ENCODE data around the gene EIF4B.
A peak's percentile ranks its signal among the peaks of the same experiment; 100 is the strongest.
"Not testable (repeated sequence)": the region's sequence is repeated elsewhere in the genome, so short reads cannot be mapped to it uniquely, and the experiment has no call there.

EIF4B gene

GRCh38 chr12:52993558-52993869, 12.7 kb upstream of the EIF4B start:
- DNase-seq = no peak

- no peak for DNase-seq
Observed at GRCh38 chr12:53004178-53004577, 2.1 kb upstream of the EIF4B start.

DNA sequence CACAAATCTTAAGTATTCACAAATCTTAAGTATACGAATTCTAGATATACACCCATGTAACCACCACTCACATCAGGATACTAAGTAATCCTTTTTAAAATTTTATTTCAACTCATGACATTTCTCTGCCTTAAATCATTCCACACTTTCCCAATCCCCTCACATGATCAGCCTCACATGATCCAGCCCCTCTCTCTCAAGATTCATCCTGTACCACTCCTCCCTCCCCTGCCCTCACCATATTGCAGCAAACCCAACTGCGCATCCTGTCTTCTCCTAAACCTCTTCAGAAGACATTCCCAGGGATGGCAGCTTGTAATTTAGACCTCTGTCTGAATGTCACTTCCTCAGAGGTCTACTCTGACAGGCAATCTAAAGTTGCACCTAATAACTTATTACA, 1.7 kb upstream of the EIF4B start:
- no peak for DNase-seq

GRCh38 chr12:53005215-53005985, 856 bp upstream of the EIF4B start:
- peak; percentile 17 for DNase-seq

- peak; percentile 95 for DNase-seq
Observed at GRCh38 chr12:53006810-53007309, 604 bp downstream of the EIF4B start.

DNA sequence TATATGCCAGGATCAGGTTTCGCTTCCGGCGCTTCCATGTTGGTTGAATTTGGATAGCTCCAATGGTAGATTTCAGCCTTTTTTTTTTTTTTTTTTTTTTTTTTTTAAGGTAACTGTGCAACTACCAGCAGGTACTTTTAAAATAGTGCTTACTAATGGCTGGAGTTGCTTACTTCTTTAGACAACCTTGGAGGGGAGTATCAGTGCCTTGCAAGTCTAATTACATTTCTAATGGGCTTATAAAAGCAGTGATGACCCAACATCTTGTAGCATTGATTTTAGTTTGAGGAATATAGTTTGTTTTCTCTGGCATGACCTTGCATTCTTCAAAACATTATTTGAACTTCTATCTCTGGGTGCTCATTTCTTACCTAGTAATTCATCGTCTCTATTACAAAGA, 1.1 kb downstream of the EIF4B start:
- no peak for DNase-seq

DNA sequence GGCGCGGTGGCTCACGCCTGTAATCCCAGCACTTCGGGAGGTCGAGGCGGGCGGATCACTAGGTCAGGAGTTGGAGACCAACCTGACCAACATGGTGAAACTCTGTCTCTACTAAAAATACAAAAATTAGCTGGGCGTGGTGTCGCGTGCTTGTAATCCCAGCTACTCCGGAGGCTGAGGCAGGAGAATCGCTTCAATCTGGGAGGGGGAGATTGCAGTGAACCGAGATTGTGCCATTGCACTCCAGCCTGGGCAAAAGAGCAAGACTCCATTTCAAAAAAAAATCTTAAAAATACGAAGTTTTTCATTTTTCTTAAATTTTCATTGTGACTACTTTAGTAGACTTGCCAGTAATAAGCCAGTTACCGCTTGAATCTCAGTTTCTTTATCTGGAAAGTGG, 2.5 kb downstream of the EIF4B start:
- not testable (repeated sequence) for DNase-seq

DNA sequence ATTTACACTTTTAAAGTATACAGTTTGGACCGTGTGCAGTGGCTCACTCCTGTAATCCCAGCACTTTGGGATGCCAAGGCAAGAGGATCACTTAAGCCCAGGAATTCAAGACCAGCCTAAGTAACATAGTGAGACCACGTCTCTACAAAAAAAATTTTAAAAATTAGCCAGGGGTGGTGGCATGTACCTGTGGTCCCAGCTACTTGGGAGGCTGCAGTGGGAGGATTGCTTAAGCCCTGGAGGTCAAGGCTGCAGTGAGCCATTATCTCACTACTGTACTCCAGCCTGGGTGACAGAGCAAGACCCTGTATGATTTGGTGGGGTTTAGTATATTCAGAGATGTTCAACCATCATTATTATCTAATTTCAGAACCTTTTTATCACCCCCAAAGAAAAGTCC, 4.7 kb downstream of the EIF4B start:
- DNase-seq = no peak

- DNase-seq = no peak
Observed at GRCh38 chr12:53011889-53012288, 5.6 kb downstream of the EIF4B start.

DNA sequence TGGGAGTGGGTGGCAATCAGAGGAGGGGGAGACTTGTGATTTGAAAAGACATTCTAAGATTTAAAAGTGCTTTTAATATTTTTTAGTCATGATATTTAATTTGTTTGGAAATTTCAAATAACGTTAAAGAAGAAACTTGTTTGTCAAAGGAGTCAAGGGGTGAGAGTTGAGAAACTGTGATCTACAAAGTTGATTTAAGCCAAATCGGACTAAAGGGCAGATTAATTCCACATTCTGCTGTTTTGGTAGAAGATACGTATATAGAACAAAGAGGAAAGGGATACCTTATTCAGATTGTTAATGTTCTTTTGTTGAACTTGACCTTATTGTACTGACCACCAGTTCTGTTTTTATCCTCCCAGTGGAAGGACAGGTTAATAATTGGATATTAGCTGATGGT, 6.7 kb downstream of the EIF4B start:
- DNase-seq = no peak

- no peak for DNase-seq
Observed at GRCh38 chr12:53014709-53015108, 8.5 kb downstream of the EIF4B start.

GRCh38 chr12:53025250-53025649, 19.0 kb downstream of the EIF4B start:
- DNase-seq = no peak

DNA sequence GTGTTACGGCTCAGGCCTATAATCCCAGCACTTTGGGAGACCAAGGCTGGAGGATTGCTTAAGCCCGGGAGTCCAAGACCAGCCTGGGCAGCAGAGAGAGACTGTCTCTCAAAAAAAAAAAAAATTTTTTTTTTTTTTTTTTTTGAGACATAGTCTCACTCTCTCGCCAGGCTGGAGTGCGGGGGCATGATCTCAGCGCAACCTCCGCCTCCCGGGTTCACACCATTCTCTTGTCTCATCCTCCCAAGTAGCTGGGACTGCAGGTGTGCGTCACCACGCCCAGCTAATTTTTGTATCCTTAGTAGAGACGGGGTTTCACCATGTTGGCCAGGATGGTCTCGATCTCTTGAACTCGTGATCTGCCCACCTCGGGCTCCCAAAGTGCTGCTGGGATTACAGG, 20.8 kb downstream of the EIF4B start:
- not testable (repeated sequence) for DNase-seq

- DNase-seq = no peak
Observed at GRCh38 chr12:53031616-53032015, 25.4 kb downstream of the EIF4B start.

DNA sequence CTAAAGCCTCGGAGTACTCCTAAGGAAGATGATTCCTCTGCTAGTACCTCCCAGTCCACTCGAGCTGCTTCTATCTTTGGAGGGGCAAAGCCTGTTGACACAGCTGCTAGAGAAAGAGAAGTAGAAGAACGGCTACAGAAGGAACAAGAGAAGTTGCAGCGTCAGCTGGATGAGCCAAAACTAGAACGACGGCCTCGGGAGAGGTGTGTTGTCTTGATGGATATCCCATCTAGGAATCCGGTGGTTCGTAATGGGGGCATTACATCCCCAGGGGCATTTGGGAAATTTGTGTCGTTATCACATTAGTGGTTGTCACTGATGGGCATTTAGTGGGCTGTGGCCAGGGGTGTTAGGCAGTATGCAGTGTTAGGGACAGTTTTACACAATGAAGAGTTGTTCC, 27.6 kb downstream of the EIF4B start:
- DNase-seq = not testable (repeated sequence)

- no peak for DNase-seq
Observed at GRCh38 chr12:53034459-53034858, 28.2 kb downstream of the EIF4B start.

- no peak for DNase-seq
Observed at GRCh38 chr12:53036802-53037201, 30.5 kb downstream of the EIF4B start.

DNA sequence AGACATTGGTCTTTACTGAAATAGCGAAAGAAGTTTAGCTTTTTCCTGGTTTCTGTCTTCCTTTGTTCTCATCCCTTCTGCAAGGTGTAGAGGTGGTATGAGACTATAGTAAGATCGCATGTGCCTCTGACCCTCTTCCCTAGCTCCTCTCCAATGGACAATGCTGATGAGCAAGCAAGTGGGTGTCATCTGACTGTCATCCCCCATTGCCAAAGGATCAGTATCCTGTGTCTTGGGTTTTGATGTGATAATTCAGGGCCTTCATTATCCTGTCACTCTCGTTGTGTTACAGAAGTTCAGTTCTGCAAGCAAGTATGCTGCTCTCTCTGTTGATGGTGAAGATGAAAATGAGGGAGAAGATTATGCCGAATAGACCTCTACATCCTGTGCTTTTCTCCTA, 33.6 kb downstream of the EIF4B start:
- DNase-seq = no peak

- peak; percentile 29 for DNase-seq
Observed at GRCh38 chr12:53042607-53043454, 36.6 kb downstream of the EIF4B start.

- peak; percentile 40 for DNase-seq
Observed at GRCh38 chr12:53044052-53044581, 37.9 kb downstream of the EIF4B start.

DNA sequence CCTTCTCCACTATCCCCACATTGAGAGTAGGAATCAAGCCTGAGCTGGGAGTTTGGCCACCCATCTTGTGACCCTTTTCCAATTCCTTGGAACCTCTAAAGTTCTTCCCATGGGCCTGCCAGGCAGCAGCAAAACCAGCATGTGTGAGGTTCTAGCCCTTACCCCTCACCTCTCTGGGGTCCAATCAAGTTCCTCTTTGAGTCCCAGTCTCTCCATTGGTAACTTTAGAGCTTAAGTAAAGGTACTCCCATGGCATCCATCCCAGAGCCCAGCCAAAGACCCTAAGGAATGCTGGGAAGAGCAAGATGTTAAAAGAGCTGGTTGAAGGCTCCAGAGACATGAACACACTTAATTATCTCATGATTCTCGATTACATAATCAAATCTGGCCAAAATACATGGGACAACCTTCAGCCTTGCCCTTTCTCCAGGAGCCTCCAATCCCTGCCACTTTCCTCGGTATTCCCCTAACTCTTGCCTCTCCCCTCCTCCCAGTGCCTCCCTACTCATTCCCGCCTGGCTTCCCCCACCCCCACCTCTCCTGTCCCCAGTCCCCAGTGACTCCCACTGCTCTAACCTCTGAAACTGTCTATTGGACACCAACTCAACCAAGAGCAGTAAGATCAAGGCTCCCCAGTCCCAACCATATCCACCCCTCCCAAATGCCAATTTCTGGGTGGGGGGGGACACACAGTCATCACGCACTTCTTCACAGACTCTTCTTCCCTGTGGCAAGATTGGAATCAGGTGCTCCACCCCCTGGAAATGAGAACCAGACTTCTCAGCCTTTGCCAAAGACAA, 38.8 kb downstream of the EIF4B start:
- DNase-seq = no peak

DNA sequence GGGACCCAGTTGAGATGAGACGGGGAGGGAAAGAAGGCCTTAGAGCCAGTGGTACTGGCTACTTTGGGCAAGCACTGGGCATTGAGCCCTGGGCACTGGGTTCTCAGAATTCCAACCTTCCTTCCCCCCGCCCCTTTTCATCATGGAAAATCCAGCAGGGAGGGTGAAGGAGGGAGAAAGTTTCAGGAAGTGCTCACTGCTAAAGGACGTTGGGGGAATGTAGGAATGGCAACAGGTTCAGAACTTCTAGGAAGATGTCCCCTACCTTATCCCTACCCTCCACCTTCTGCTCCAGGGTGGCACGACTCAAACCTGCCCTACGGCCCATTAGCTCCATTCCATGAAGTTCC, 39.4 kb downstream of the EIF4B start:
- no peak for DNase-seq

- DNase-seq = peak; percentile 84
Observed at GRCh38 chr12:53046655-53047220, 40.5 kb downstream of the EIF4B start.

All from hematopoietic multipotent progenitor cell treated with erythropoietin and hydrocortisone succinate and interleukin-3 and kit ligand, for 4 days (in vitro differentiated cells).